K562 (cell line): ENCODE data around the gene MRPS18B. TPM values are rescaled to one million over a fixed set of nuclear protein-coding genes. Genes with fewer than 3 reads are reported as not detected.

Source experiments
- ARID1B ChIP-seq: fragments of 450-650 bp; IDR thresholded peaks from 2 replicates; pipeline ENCODE4 v1.6.1; 2016; ENCODE audit warnings: antibody characterized with exemption, mild to moderate bottlenecking, inconsistent platforms
- CBFB ChIP-seq: sonication (generic); formaldehyde crosslinking; IDR thresholded peaks from 2 replicates; pipeline ENCODE4 v1.4.0; 2020; ENCODE audit warnings: mild to moderate bottlenecking, missing genetic modification reagents
- FOS ChIP-seq: IDR thresholded peaks from 3 replicates; pipeline ENCODE4 v1.6.1; 2011; ENCODE audit not compliant: insufficient read length; ENCODE audit errors: extremely low read depth
- FOSL1 ChIP-seq: fragments of 200-800 bp; sonication (Bioruptor generic); conservative IDR thresholded peaks from 2 replicates; pipeline ENCODE4 v1.6.1; 2016; ENCODE audit warnings: missing genetic modification characterization, missing compliant biosample characterization
- FOXJ2 ChIP-seq: fragments of 200-800 bp; sonication (Bioruptor generic); IDR thresholded peaks from 2 replicates; pipeline ENCODE4 v1.6.1; 2016; ENCODE audit warnings: missing genetic modification characterization, missing compliant biosample characterization
- FUS ChIP-seq: fragments of 200-400 bp; formaldehyde crosslinking; optimal IDR thresholded peaks from 2 replicates; pipeline ENCODE3; 2017; ENCODE audit warnings: low read depth, low read length
- KLF10 ChIP-seq: fragments of 250-450 bp; sonication (Bioruptor Pico); IDR thresholded peaks from 2 replicates; pipeline ENCODE4 v1.6.1; 2021; ENCODE audit warnings: matching md5 sums
- LEF1 ChIP-seq: fragments of 450-650 bp; IDR thresholded peaks from 2 replicates; pipeline ENCODE4 v1.6.1; 2016; ENCODE audit warnings: mild to moderate bottlenecking
- MECOM ChIP-seq: fragments of 250-450 bp; sonication (Bioruptor Pico); IDR thresholded peaks from 2 replicates; pipeline ENCODE4 v1.8.0; 2022; ENCODE audit warnings: inconsistent platforms
- MXD1 ChIP-seq: fragments of 250-450 bp; sonication (Bioruptor Pico); IDR thresholded peaks from 2 replicates; pipeline ENCODE4 v1.8.0; 2021; ENCODE audit warnings: borderline replicate concordance, mild to moderate bottlenecking, moderate library complexity; ENCODE audit not compliant: poor library complexity, severe bottlenecking
- NR0B1 ChIP-seq: fragments of 450-650 bp; IDR thresholded peaks from one replicate; pipeline ENCODE4 v1.6.1; 2018; ENCODE audit warnings: mild to moderate bottlenecking, moderate library complexity; ENCODE audit not compliant: partially characterized antibody
- NR2C2 ChIP-seq, 2 experiments: fragments of 200-800 bp in 1 of 2; sonication (Bioruptor generic) in 1 of 2; sonication (generic) in 1 of 2; formaldehyde crosslinking in 1 of 2; IDR thresholded peaks; 2 replicates each; pipeline versions ENCODE4 v1.6.1 to v1.8.0; 2016 to 2022; ENCODE audit warnings: mild to moderate bottlenecking in 1 of 2, missing compliant biosample characterization in 1 of 2, missing genetic modification characterization in 1 of 2, missing genetic modification reagents in 1 of 2
- OTX1 ChIP-seq: fragments of 450-650 bp; formaldehyde crosslinking; IDR thresholded peaks from 2 replicates; pipeline ENCODE4 v1.4.0; 2022; ENCODE audit warnings: mild to moderate bottlenecking
- PHTF2 ChIP-seq: fragments of 250-450 bp; sonication (Bioruptor Pico); IDR thresholded peaks from 2 replicates; pipeline ENCODE4 v1.5.0; 2021; ENCODE audit warnings: mild to moderate bottlenecking
- POU5F1 ChIP-seq: fragments of 150-350 bp; IDR thresholded peaks from 2 replicates; pipeline ENCODE4 v1.6.1; 2014; ENCODE audit warnings: borderline replicate concordance, low read length, low read depth, mild to moderate bottlenecking; ENCODE audit not compliant: partially characterized antibody
- PYGO2 ChIP-seq: fragments of 450-650 bp; IDR thresholded peaks from 2 replicates; pipeline ENCODE4 v1.6.1; 2016; ENCODE audit warnings: mild to moderate bottlenecking, missing genetic modification characterization, moderate library complexity, missing compliant biosample characterization
- RFX5 ChIP-seq: IDR thresholded peaks from 2 replicates; pipeline ENCODE4 v1.6.1; 2011; ENCODE audit warnings: low read depth, mild to moderate bottlenecking, improper control_type of control experiment, low read length
- SNIP1 ChIP-seq: fragments of 450-650 bp; IDR thresholded peaks from 2 replicates; pipeline ENCODE4 v1.7.1; 2017; ENCODE audit warnings: low read depth, mild to moderate bottlenecking
- SRF ChIP-seq, 2 experiments: fragments of 250-450, 450-650 bp in 1 of 2; sonication (Bioruptor Pico) in 1 of 2; sonication (generic) in 1 of 2; formaldehyde crosslinking; IDR thresholded peaks; 2 replicates each; pipeline versions ENCODE4 v1.5.0 to v1.5.1; 2020 to 2022; ENCODE audit warnings: mild to moderate bottlenecking in 1 of 2, missing genetic modification reagents in 1 of 2
- SRSF9 ChIP-seq: fragments of 200-400 bp; formaldehyde crosslinking; IDR thresholded peaks from 2 replicates; pipeline ENCODE4 v1.6.1; 2017; ENCODE audit warnings: low read depth, low read length, borderline replicate concordance
- XRCC5 ChIP-seq: fragments of 200-400 bp; formaldehyde crosslinking; IDR thresholded peaks from 2 replicates; pipeline ENCODE4 v1.6.1; 2017; ENCODE audit warnings: low read depth, mild to moderate bottlenecking, low read length
- ZFP91 ChIP-seq: sonication (generic); formaldehyde crosslinking; IDR thresholded peaks from 2 replicates; pipeline ENCODE4 v1.8.0; 2022; ENCODE audit warnings: mild to moderate bottlenecking, missing genetic modification reagents
- ZNF431 ChIP-seq: sonication (generic); formaldehyde crosslinking; IDR thresholded peaks from 2 replicates; pipeline ENCODE4 v1.8.0; 2022; ENCODE audit warnings: mild to moderate bottlenecking, missing genetic modification reagents
- ZNF507 ChIP-seq: conservative IDR thresholded peaks from 2 replicates; pipeline ENCODE4 v1.6.1; 2017; ENCODE audit warnings: missing genetic modification characterization, missing compliant biosample characterization
- ZNF511 ChIP-seq: sonication (generic); formaldehyde crosslinking; IDR thresholded peaks from 2 replicates; pipeline ENCODE4 v1.8.0; 2022; ENCODE audit warnings: mild to moderate bottlenecking, missing genetic modification reagents
- polyA plus RNA-seq, 8 experiments: library from polyadenylated mRNA; depleted of rRNA in 4 of 8; stranded (reverse) in 5 of 8; unstranded in 3 of 8; fragments of >200 nt; fragmentation: Nextera tagmentation in 2 of 8; fragmentation: Illumina TruSeq in 1 of 8; extraction: Ambion mirVana in 2 of 8; extraction: Trizol in 1 of 8; gene quantifications; 2 replicates each; pipeline versions ENCODE4 v1.2.1 to v1.2.3, GENCODE V29; 2011 to 2014; ENCODE audit warnings: inconsistent platforms in 1 of 8, missing spikeins in 1 of 8
- total RNA-seq, 7 experiments: library from RNA; depleted of rRNA in 6 of 7; stranded (reverse); fragments of >200 nt in 6 of 7; fragmentation: Illumina TruSeq in 2 of 7; extraction: Trizol in 2 of 7; gene quantifications; 2 replicates each; pipeline versions ENCODE4 v1.2.1 to v1.2.3, GENCODE V29; 2011 to 2021; ENCODE audit warnings: low replicate concordance in 1 of 7

The MRPS18B gene
- total and polyA plus RNA-seq, 9 of the 15 experiments (the other 6 are each of a cell fraction or from before 2014, with no cell fraction given) = 132 to 383 (median 178) TPM

- TF ChIP-seq ZNF507 (tag) (no peak), PYGO2 (tag) (peak; percentile 60; the same call in 1 of the 2 replicates), SRSF9 (no peak), CBFB (CRISPR knock-in tag) (no peak), NR0B1 (no peak), RFX5 (no peak), FOS (no peak), NR2C2 (CRISPR knock-in tag; IDR thresholded peaks at IDR 0.05) (no peak), NR2C2 (tag; IDR thresholded peaks at IDR 0.05) (no peak), SNIP1 (0 out of 2 replicates have a peak, but pooled peaks have one; percentile 5), MXD1 (CRISPR knock-in tag) (no peak), SRF (CRISPR knock-in tag; IDR thresholded peaks at IDR 0.05) (no peak; a peak in 1 of 4 replicates), FOSL1 (tag) (no peak; the same call in 1 of the 2 replicates), ZNF431 (CRISPR knock-in tag) (no peak), KLF10 (CRISPR knock-in tag) (no peak), XRCC5 (no peak), ZNF511 (CRISPR knock-in tag) (no peak), MECOM (CRISPR knock-in tag) (no peak), POU5F1 (no peak), OTX1 (peak; percentile 94), PHTF2 (no peak; the same call in 1 of the 2 replicates), ARID1B (no peak), ZFP91 (CRISPR knock-in tag) (no peak), LEF1 (no peak), FOXJ2 (tag) (no peak; the same call in 1 of the 2 replicates), FUS (no peak)
Observed at GRCh38 chr6:30615958-30616810, 1.5 kb upstream of the MRPS18B start (continued).
